HEK293 (cell line): Measurements from ENCODE around the gene AGAP1.

ENCODE experiments used
- CTCF ChIA-PET: fragments of 350-600 bp; formaldehyde crosslinking; extraction: SDS; loops from one replicate; lab custom pipeline; 2021; ENCODE audit warnings: antibody characterized with exemption; lab: Yijun Ruan, JAX
- POLR2A ChIA-PET: fragments of 300-600 bp; formaldehyde crosslinking; extraction: SDS; loops from one replicate; lab custom pipeline; 2020; ENCODE audit warnings: antibody characterized with exemption, inconsistent platforms; lab: Yijun Ruan, JAX
- H3K27ac ChIP-seq: fragments of 200-500 bp; sonication (Bioruptor generic); 2 replicates; pipeline ENCODE4 v1.5.1; 2014; ENCODE audit warnings: low read depth, low read length, control low read depth, inconsistent platforms; ENCODE audit errors: extremely low read depth
- H3K36me3 ChIP-seq, 2 experiments: fragments of 200-500 bp in 1 of 2; sonication (Bioruptor generic) in 1 of 2; 1 replicate in 1 of 2; 2 replicates in 1 of 2; pipeline ENCODE4 v1.5.1; 2014 to 2017; ENCODE audit warnings: inconsistent platforms in 2 of 2, low read length in 2 of 2; ENCODE audit not compliant: control insufficient read depth in 2 of 2, insufficient read depth in 1 of 2
- H3K4me1 ChIP-seq: fragments of 200-500 bp; sonication (Bioruptor generic); 2 replicates; pipeline ENCODE4 v1.5.1; 2014; ENCODE audit warnings: mild to moderate bottlenecking, low read length, inconsistent platforms; ENCODE audit not compliant: control insufficient read depth, insufficient read depth
- H3K4me3 ChIP-seq: 2 replicates; pipeline ENCODE4 v1.5.1; 2011; ENCODE audit warnings: low read depth, mild to moderate bottlenecking, control low read depth, low read length, moderate library complexity
- H3K9me3 ChIP-seq: fragments of 200-500 bp; sonication (Bioruptor generic); 2 replicates; pipeline ENCODE4 v1.5.1; 2014; ENCODE audit warnings: low read depth, low read length, inconsistent platforms; ENCODE audit not compliant: control insufficient read depth, insufficient read depth
- HIC1 ChIP-seq: fragments of 450-650 bp; formaldehyde crosslinking; IDR thresholded peaks from 2 replicates; pipeline ENCODE4 v1.5.1; 2016; ENCODE audit warnings: missing biosample characterization, missing genetic modification characterization
- OSR2 ChIP-seq: fragments of 450-650 bp; formaldehyde crosslinking; IDR thresholded peaks from 2 replicates; pipeline ENCODE4 v1.5.1; 2016; ENCODE audit warnings: missing biosample characterization, missing genetic modification characterization
- SCRT1 ChIP-seq: fragments of 450-650 bp; formaldehyde crosslinking; IDR thresholded peaks from 2 replicates; pipeline ENCODE4 v1.5.1; 2016; ENCODE audit warnings: missing biosample characterization, missing genetic modification characterization, borderline replicate concordance
- SCRT2 ChIP-seq: fragments of 450-650 bp; formaldehyde crosslinking; IDR thresholded peaks from 2 replicates; pipeline ENCODE4 v1.5.1; 2016; ENCODE audit warnings: missing biosample characterization, missing genetic modification characterization
- TCF7L2 ChIP-seq: IDR thresholded peaks from 2 replicates; pipeline ENCODE4 v1.6.1; 2011; ENCODE audit warnings: low read depth, mild to moderate bottlenecking, inconsistent platforms, low read length, moderate library complexity, borderline replicate concordance
- ZBTB48 ChIP-seq: fragments of 450-650 bp; formaldehyde crosslinking; IDR thresholded peaks from 2 replicates; pipeline ENCODE4 v1.5.1; 2016; ENCODE audit warnings: missing biosample characterization, missing genetic modification characterization
- ZNF174 ChIP-seq: fragments of 450-650 bp; formaldehyde crosslinking; IDR thresholded peaks from 2 replicates; pipeline ENCODE4 v1.5.0; 2017; ENCODE audit warnings: missing biosample characterization, mild to moderate bottlenecking, missing genetic modification characterization
- ZNF202 ChIP-seq: fragments of 450-650 bp; formaldehyde crosslinking; IDR thresholded peaks from 2 replicates; pipeline ENCODE4 v1.5.1; 2016; ENCODE audit warnings: missing biosample characterization, missing genetic modification characterization, borderline replicate concordance
- ZNF223 ChIP-seq: fragments of 450-650 bp; formaldehyde crosslinking; IDR thresholded peaks from 2 replicates; pipeline ENCODE4 v1.5.1; 2016; ENCODE audit warnings: missing biosample characterization, missing genetic modification characterization
- ZNF521 ChIP-seq: fragments of 450-650 bp; formaldehyde crosslinking; IDR thresholded peaks from 2 replicates; pipeline ENCODE4 v1.5.1; 2017; ENCODE audit warnings: missing biosample characterization, mild to moderate bottlenecking, missing genetic modification characterization
- ZNF560 ChIP-seq: fragments of 450-650 bp; formaldehyde crosslinking; IDR thresholded peaks from 2 replicates; pipeline ENCODE4 v1.5.1; 2017; ENCODE audit warnings: missing biosample characterization, missing genetic modification characterization, borderline replicate concordance
- ZNF623 ChIP-seq: fragments of 450-650 bp; formaldehyde crosslinking; IDR thresholded peaks from 2 replicates; pipeline ENCODE4 v1.5.1; 2016; ENCODE audit warnings: missing biosample characterization, missing genetic modification characterization
- ZNF785 ChIP-seq: fragments of 450-650 bp; formaldehyde crosslinking; IDR thresholded peaks from 2 replicates; pipeline ENCODE4 v1.5.1; 2016; ENCODE audit warnings: missing biosample characterization, missing genetic modification characterization
- ZNF830 ChIP-seq: fragments of 450-650 bp; IDR thresholded peaks from 2 replicates; pipeline ENCODE4 v1.5.0; 2018; ENCODE audit warnings: missing biosample characterization, missing genetic modification characterization, low read depth, mild to moderate bottlenecking, moderate library complexity
- TF ChIP-seq, protein P1 (sequence below): fragments of 450-650 bp; formaldehyde crosslinking; IDR thresholded peaks from 2 replicates; pipeline ENCODE4 v1.5.1; 2017; ENCODE audit warnings: missing biosample characterization, mild to moderate bottlenecking, missing genetic modification characterization, moderate library complexity

The AGAP1 gene

GRCh38 chr2:235903782-235904584 is 410.1 kb downstream of the AGAP1 start:
- TF ChIP-seq ZNF202 (tag by site-specific recombination) (no peak), TCF7L2 (0 out of 2 replicates have a peak, but pooled peaks have one; percentile 36)
- H3K4me3 ChIP-seq: no peak overlapping the region
- POLR2A ChIA-PET: no interaction called here
- H3K9me3 ChIP-seq: no peaks in the 10 kb centered on the region
- CTCF ChIA-PET: interaction anchor here (0.6 kb wide), 1 partner anchor 740 kb away, joined by 4 read pairs; no protein-coding TSS in a partner anchor
- peaks cover 0 to 3% of the 10 kb centered on the region in 2 experiments; a peak in 1 of 3 replicates for H3K36me3 ChIP-seq
- H3K4me1 ChIP-seq: no peaks in the 10 kb centered on the region
- H3K27ac ChIP-seq: no peak overlapping the region

DNA sequence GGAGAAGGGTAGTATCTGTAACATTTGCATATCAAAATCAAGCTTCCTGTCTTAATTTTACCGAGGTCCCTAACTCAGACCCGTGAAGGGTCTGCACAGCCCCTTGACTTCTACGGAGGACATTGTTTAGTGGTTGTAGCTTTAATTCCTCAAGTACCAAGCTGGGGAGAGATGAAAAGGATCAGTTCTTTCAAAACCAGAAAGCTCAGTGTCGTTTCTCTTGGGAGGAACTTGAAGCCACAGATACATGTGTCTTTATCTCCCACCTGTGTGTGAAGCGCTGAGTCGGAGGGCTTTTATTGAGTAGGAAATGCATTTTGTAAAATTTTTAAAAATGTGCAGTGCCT is 410.7 kb downstream of the AGAP1 start:
- Histone ChIP-seq H3K36me3 (peaks cover 0 to 4% of the 10 kb centered on the region in 2 experiments; a peak in 1 of 3 replicates), H3K9me3 (no peaks in the 10 kb centered on the region), H3K27ac (no peak overlapping the region), H3K4me3 (no peak overlapping the region), H3K4me1 (no peaks in the 10 kb centered on the region)
- no peak for TF ChIP-seq ZNF560 (tag by site-specific recombination)
- no peak for TF ChIP-seq ZNF830 (tag by site-specific recombination)
- no peak for TF ChIP-seq ZNF623 (tag by site-specific recombination)
- no peak for TF ChIP-seq HIC1 (tag by site-specific recombination)
- no peak for TF ChIP-seq OSR2
- no peak for TF ChIP-seq ZNF785 (tag by site-specific recombination)
- TF ChIP-seq, protein P1, sequence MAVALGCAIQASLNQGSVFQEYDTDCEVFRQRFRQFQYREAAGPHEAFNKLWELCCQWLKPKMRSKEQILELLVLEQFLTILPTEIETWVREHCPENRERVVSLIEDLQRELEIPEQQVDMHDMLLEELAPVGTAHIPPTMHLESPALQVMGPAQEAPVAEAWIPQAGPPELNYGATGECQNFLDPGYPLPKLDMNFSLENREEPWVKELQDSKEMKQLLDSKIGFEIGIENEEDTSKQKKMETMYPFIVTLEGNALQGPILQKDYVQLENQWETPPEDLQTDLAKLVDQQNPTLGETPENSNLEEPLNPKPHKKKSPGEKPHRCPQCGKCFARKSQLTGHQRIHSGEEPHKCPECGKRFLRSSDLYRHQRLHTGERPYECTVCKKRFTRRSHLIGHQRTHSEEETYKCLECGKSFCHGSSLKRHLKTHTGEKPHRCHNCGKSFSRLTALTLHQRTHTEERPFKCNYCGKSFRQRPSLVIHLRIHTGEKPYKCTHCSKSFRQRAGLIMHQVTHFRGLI (tag by site-specific recombination): no peak
- TF ChIP-seq ZNF223 (tag by site-specific recombination): no peak
- TF ChIP-seq ZNF521 (tag by site-specific recombination): no peak
- no peak for TF ChIP-seq ZNF174 (tag by site-specific recombination)
- CTCF ChIA-PET: interaction anchor here (0.6 kb wide), 1 partner anchor 739 kb away, joined by 4 read pairs; no protein-coding TSS in a partner anchor
- POLR2A ChIA-PET: no interaction called here

- ChIA-PET CTCF (interaction anchor here (0.6 kb wide), 2 partner anchors 28 to 274 kb away, joined by 3 to 4 read pairs; no protein-coding TSS in a partner anchor), POLR2A (no interaction called here)
- Histone ChIP-seq H3K4me1 (peaks cover 6% of the 10 kb centered on the region), H3K27ac (no peak overlapping the region), H3K4me3 (no peak overlapping the region), H3K9me3 (no peaks in the 10 kb centered on the region), H3K36me3 (peaks cover 0 to 7% of the 10 kb centered on the region in 2 experiments; a peak in 1 of 3 replicates)
- TF ChIP-seq SCRT2: peak; percentile 84
- no peak for TF ChIP-seq ZBTB48 (tag by site-specific recombination)
- peak; percentile 55 for TF ChIP-seq SCRT1 (tag by site-specific recombination)
These were observed 415.0 kb downstream of the AGAP1 start for GRCh38 chr2:235908826-235909225.
